Endothelial cell of umbilical vein (primary cell): ENCODE measurements around the gene LPP. TPM values are rescaled to one million over a fixed set of nuclear protein-coding genes. Genes with fewer than 3 reads are reported as not detected.

Source experiments
- BruUV-seq: library from RNA; stranded (reverse); fragments of 400-500 nt; replicated peaks from 2 replicates; lab custom pipeline; 2021; lab: Mats Ljungman, UMichigan
- CTCF ChIA-PET: fragments of 300-600, 350-600 bp; sonication (Branson Sonifier 250); formaldehyde crosslinking; loops from one replicate; lab custom pipeline; 2021; ENCODE audit warnings: antibody characterized with exemption, inconsistent platforms; lab: Charles Lee
- POLR2A ChIA-PET: fragments of 300-600, 350-600 bp; sonication (Branson Sonifier 250); formaldehyde crosslinking; loops from one replicate; lab custom pipeline; 2021; ENCODE audit warnings: antibody characterized with exemption, inconsistent platforms; lab: Charles Lee
- DNase-seq: peaks from one replicate; pipeline ENCODE4 v3.0.0-alpha.2; 2011; ENCODE audit warnings: low read depth, low spot score
- FAIRE-seq: peaks from 2 replicates; lab custom pipeline; 2011; peaks lifted over from hg19 to GRCh38; lab: Jason Lieb, UNC
- H2AFZ ChIP-seq: 2 replicates; pipeline ENCODE4 v1.6.0; 2012; ENCODE audit warnings: low read depth, low read length, control low read depth, inconsistent platforms
- H3K27ac ChIP-seq: 2 replicates; pipeline ENCODE4 v1.5.1; 2011; ENCODE audit warnings: low read depth, mild to moderate bottlenecking, control low read depth, low read length, moderate library complexity; ENCODE audit not compliant: insufficient read depth
- H3K27me3 ChIP-seq, 2 experiments: 2 replicates each; pipeline versions ENCODE4 v1.6.0 to v1.6.1; 2011; ENCODE audit warnings: low read length in 2 of 2, mixed read lengths in 1 of 2; ENCODE audit not compliant: control insufficient read depth in 2 of 2, insufficient read depth in 2 of 2
- H3K36me3 ChIP-seq, 2 experiments: 2 replicates in 1 of 2; 3 replicates in 1 of 2; pipeline ENCODE4 v1.5.1; 2011; ENCODE audit warnings: low read length in 2 of 2, mild to moderate bottlenecking in 1 of 2, moderate library complexity in 1 of 2; ENCODE audit not compliant: control insufficient read depth in 2 of 2, insufficient read depth in 2 of 2; ENCODE audit errors: extremely low read depth in 1 of 2
- H3K4me1 ChIP-seq: 3 replicates; pipeline ENCODE4 v1.5.1; 2011; ENCODE audit warnings: mild to moderate bottlenecking, low read length; ENCODE audit not compliant: control insufficient read depth, insufficient read depth; ENCODE audit errors: extremely low read depth
- H3K4me2 ChIP-seq: 2 replicates; pipeline ENCODE4 v1.6.1; 2011; ENCODE audit warnings: low read length, control low read depth, mixed read lengths; ENCODE audit not compliant: insufficient read depth
- H3K4me3 ChIP-seq, 3 experiments: fragments of 200-600 bp in 1 of 3; sonication (generic), shearing (Covaris generic) in 1 of 3; replicated peaks in 1 of 3; 2 replicates each; pipeline ENCODE4 v1.5.1; 2011 to 2016; ENCODE audit warnings: control low read depth in 3 of 3, low read length in 3 of 3, mild to moderate bottlenecking in 2 of 3, inconsistent platforms in 1 of 3, low read depth in 1 of 3, moderate library complexity in 1 of 3; ENCODE audit not compliant: insufficient read depth in 1 of 3
- H3K79me2 ChIP-seq: 2 replicates; pipeline ENCODE4 v1.6.0; 2012; ENCODE audit warnings: low read length, inconsistent platforms; ENCODE audit not compliant: control insufficient read depth, insufficient read depth
- H3K9ac ChIP-seq: replicated peaks from 2 replicates; pipeline ENCODE3; 2011; ENCODE audit warnings: low read length, control low read depth; ENCODE audit not compliant: insufficient read depth; ENCODE audit errors: extremely low read depth
- H3K9me1 ChIP-seq: replicated peaks from 3 replicates; pipeline ENCODE4 v1.6.0; 2011; ENCODE audit warnings: mild to moderate bottlenecking, low read length; ENCODE audit not compliant: control insufficient read depth, insufficient read depth; ENCODE audit errors: extremely low read depth
- H3K9me3 ChIP-seq: replicated peaks from 2 replicates; pipeline ENCODE4 v1.5.1; 2012; ENCODE audit warnings: low read length, inconsistent platforms; ENCODE audit not compliant: control insufficient read depth, insufficient read depth
- H4K20me1 ChIP-seq: replicated peaks from 2 replicates; pipeline ENCODE3; 2011; ENCODE audit warnings: mild to moderate bottlenecking, low read length; ENCODE audit not compliant: control insufficient read depth, insufficient read depth; ENCODE audit errors: extremely low read depth
- EZH2 ChIP-seq: IDR thresholded peaks from 2 replicates; pipeline ENCODE4 v1.6.1; 2012; ENCODE audit warnings: borderline replicate concordance, low read depth, mild to moderate bottlenecking, moderate library complexity, low read length, inconsistent platforms; ENCODE audit not compliant: severe bottlenecking
- FOS ChIP-seq: IDR thresholded peaks from 2 replicates; pipeline ENCODE4 v1.6.1; 2011; ENCODE audit warnings: mild to moderate bottlenecking, low read length, moderate library complexity, borderline replicate concordance; ENCODE audit not compliant: insufficient read depth
- GATA2 ChIP-seq: IDR thresholded peaks from 2 replicates; pipeline ENCODE4 v1.7.0; 2011; ENCODE audit warnings: low read depth, mild to moderate bottlenecking, moderate library complexity, mixed read lengths, low read length; ENCODE audit not compliant: insufficient read length, insufficient read depth
- JUN ChIP-seq: IDR thresholded peaks from 2 replicates; pipeline ENCODE4 v1.6.1; 2011; ENCODE audit warnings: borderline replicate concordance, low read depth; ENCODE audit not compliant: insufficient read length, insufficient read depth
- MYC ChIP-seq: IDR thresholded peaks from one replicate; pipeline ENCODE4 v1.6.1; 2011; ENCODE audit warnings: mild to moderate bottlenecking, low read depth, low read length
- POLR2A ChIP-seq: IDR thresholded peaks from 2 replicates; pipeline ENCODE4 v1.6.1; 2012; ENCODE audit warnings: low read depth, mild to moderate bottlenecking, control low read depth, low read length
- POLR2AphosphoS5 ChIP-seq: IDR thresholded peaks from 2 replicates; pipeline ENCODE4 v1.6.1; 2012; ENCODE audit warnings: low read depth, mild to moderate bottlenecking, control low read depth, low read length, moderate library complexity; ENCODE audit not compliant: insufficient read depth
- dilution Hi-C: fragments of 300-500 bp; cut with MboI; formaldehyde crosslinking; loops from one replicate; pipeline ENCODE4 v1.15.0; 2019; ENCODE audit warnings: low sequenced_read_pairs; ENCODE audit not compliant: extremely low pct_ligation_motif_present
- intact Hi-C: fragments of 100-400 bp; cut with micrococcal nuclease; formaldehyde crosslinking; loops from one replicate; pipeline ENCODE4 v1.10.0; 2022
- polyA plus RNA-seq, 4 experiments: library from polyadenylated mRNA; depleted of rRNA in 3 of 4; stranded (reverse) in 3 of 4; unstranded in 1 of 4; fragments of >200 nt; gene quantifications; 2 replicates each; pipeline versions ENCODE4 v1.2.1 to v1.2.3, GENCODE V29; 2011 to 2012; ENCODE audit warnings: missing spikeins in 1 of 4
- total RNA-seq: library from RNA; stranded (reverse); gene quantifications from 2 replicates; pipeline ENCODE4 v1.2.3, GENCODE V29; 2021
- TF ChIP-seq, protein P1 (sequence below), 2 donors: IDR thresholded peaks; 1 replicate in 1 of 2; 2 replicates in 1 of 2; pipeline ENCODE4 v1.5.1; 2011; ENCODE audit warnings: low read length in 2 of 2, mild to moderate bottlenecking in 2 of 2, moderate library complexity in 2 of 2, control low read depth in 1 of 2, inconsistent platforms in 1 of 2, low read depth in 1 of 2; ENCODE audit not compliant: insufficient read depth in 1 of 2; ENCODE audit errors: extremely low read depth in 1 of 2
- TF ChIP-seq, protein P2 (sequence below): IDR thresholded peaks from 2 replicates; pipeline ENCODE4 v1.6.1; 2011; ENCODE audit not compliant: insufficient read depth, insufficient read length

LPP gene
- total and polyA plus RNA-seq, 2 donors (not counting 3 experiments of a cell fraction or from before 2014, with no cell fraction given) = 16.9 to 153 TPM

DNA sequence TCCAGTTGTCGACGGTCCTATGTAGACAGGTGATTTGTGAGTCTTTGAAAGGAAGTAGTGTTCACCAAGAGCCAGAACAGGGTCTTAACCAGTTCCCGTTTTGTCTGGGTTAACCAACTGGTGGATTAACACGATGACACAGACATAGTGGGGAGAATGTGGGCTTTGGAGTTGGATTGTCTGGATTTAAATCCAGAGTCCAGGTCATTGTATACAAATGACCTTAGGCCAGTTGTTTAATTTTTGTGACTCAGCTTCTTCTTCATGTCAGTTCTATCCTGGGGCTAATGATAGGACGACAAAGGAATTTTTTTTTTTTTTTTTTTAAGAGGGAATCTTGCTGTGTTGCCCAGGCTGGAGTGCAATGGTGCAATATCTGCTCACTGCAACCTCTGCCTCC is 126.7 kb downstream of the LPP start:
- no peak overlapping the region for H3K27ac ChIP-seq
- BruUV-seq = no TSS peak
- peaks cover 14% of the 10 kb centered on the region for H3K79me2 ChIP-seq
- no peaks in the 10 kb centered on the region for H3K9me1 ChIP-seq
- no peak overlapping the region for H2AFZ ChIP-seq
- DNase-seq (no peak), FAIRE-seq (no peak)
- ChIA-PET POLR2A (no interaction called here), CTCF (interaction anchor here (0.8 to 1.3 kb wide), 2 partner anchors 14 to 385 kb away, joined by 3 to 4 read pairs; no protein-coding TSS in a partner anchor)
- peaks cover 2% of the 10 kb centered on the region for H3K4me1 ChIP-seq
- no peaks in the 10 kb centered on the region for H4K20me1 ChIP-seq
- intact Hi-C loops = no loop called here
- no peak overlapping the region for H3K4me2 ChIP-seq
- H3K9me3 ChIP-seq = no peaks in the 10 kb centered on the region
- dilution Hi-C loops = no loop called here
- TF ChIP-seq POLR2A (no peak), POLR2AphosphoS5 (no peak), JUN (no peak), EZH2 (no peak), MYC (no peak), FOS (no peak), GATA2 (no peak)
- TF ChIP-seq, protein P1, sequence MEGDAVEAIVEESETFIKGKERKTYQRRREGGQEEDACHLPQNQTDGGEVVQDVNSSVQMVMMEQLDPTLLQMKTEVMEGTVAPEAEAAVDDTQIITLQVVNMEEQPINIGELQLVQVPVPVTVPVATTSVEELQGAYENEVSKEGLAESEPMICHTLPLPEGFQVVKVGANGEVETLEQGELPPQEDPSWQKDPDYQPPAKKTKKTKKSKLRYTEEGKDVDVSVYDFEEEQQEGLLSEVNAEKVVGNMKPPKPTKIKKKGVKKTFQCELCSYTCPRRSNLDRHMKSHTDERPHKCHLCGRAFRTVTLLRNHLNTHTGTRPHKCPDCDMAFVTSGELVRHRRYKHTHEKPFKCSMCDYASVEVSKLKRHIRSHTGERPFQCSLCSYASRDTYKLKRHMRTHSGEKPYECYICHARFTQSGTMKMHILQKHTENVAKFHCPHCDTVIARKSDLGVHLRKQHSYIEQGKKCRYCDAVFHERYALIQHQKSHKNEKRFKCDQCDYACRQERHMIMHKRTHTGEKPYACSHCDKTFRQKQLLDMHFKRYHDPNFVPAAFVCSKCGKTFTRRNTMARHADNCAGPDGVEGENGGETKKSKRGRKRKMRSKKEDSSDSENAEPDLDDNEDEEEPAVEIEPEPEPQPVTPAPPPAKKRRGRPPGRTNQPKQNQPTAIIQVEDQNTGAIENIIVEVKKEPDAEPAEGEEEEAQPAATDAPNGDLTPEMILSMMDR (IDR thresholded peaks at IDR 0.05; ENCODE audit: extremely low read depth in 1 of 2, insufficient read depth in 1 of 2, low read depth in 1 of 2, low read length in 2 of 2) = no peak
- TF ChIP-seq, protein P2, sequence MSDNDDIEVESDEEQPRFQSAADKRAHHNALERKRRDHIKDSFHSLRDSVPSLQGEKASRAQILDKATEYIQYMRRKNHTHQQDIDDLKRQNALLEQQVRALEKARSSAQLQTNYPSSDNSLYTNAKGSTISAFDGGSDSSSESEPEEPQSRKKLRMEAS = no peak
- H3K4me3 ChIP-seq = no peak overlapping the region
- no peak overlapping the region for H3K9ac ChIP-seq
- no peaks in the 10 kb centered on the region for H3K36me3 ChIP-seq
- no peaks in the 10 kb centered on the region for H3K27me3 ChIP-seq
